IMR-90 (cell line): ENCODE data around the gene CDR2. TPM values are rescaled to one million over a fixed set of nuclear protein-coding genes. Genes with fewer than 3 reads are reported as not detected.

Source experiments
- ATAC-seq: fragments of 200-7000 bp; cut with Tn5 transposase; 2 replicates; pipeline ENCODE4 v1.9.1; 2020; ENCODE audit warnings: low read depth, mild to moderate bottlenecking, moderate library complexity
- BruUV-seq: library from RNA; stranded (reverse); fragments of 400-500 nt; replicated peaks from 2 replicates; lab custom pipeline; 2021; lab: Mats Ljungman, UMichigan
- CTCF ChIA-PET: fragments of 300-600 bp; formaldehyde crosslinking; extraction: SDS; loops from one replicate; lab custom pipeline; 2021; ENCODE audit warnings: antibody characterized with exemption; lab: Yijun Ruan, JAX
- POLR2A ChIA-PET: fragments of 300-600 bp; sonication (Branson Sonifier 250); formaldehyde crosslinking; loops from one replicate; lab custom pipeline; 2022; ENCODE audit warnings: antibody characterized with exemption; ENCODE audit not compliant: unreplicated experiment; lab: Charles Lee
- DNase-seq: peaks from one replicate; pipeline ENCODE4 v3.0.0; 2013
- H2AFZ ChIP-seq: replicated peaks from 2 replicates; pipeline ENCODE3; 2013; ENCODE audit warnings: low read length, mild to moderate bottlenecking; ENCODE audit not compliant: poor library complexity
- H2AK5ac ChIP-seq: 2 replicates; pipeline ENCODE4 v1.6.1; 2013; ENCODE audit warnings: low read depth, low read length, inconsistent platforms
- H2AK9ac ChIP-seq: replicated peaks from 2 replicates; pipeline ENCODE3; 2013; ENCODE audit warnings: mild to moderate bottlenecking, low read depth, low read length, moderate library complexity; ENCODE audit not compliant: poor library complexity
- H2BK120ac ChIP-seq: 2 replicates; pipeline ENCODE4 v1.6.1; 2013; ENCODE audit warnings: low read depth, low read length, inconsistent platforms
- H2BK15ac ChIP-seq: 3 replicates; pipeline ENCODE4 v1.6.1; 2013; ENCODE audit warnings: low read depth, low read length, inconsistent platforms
- H2BK20ac ChIP-seq: 2 replicates; pipeline ENCODE4 v1.6.1; 2013; ENCODE audit warnings: low read depth, mild to moderate bottlenecking, inconsistent platforms, low read length, moderate library complexity
- H2BK5ac ChIP-seq: 2 replicates; pipeline ENCODE4 v1.6.1; 2013; ENCODE audit warnings: mild to moderate bottlenecking, low read depth, low read length, inconsistent platforms; ENCODE audit not compliant: poor library complexity, severe bottlenecking
- H3K14ac ChIP-seq: replicated peaks from 2 replicates; pipeline ENCODE4 v1.6.1; 2013; ENCODE audit warnings: low read depth, low read length, inconsistent platforms
- H3K18ac ChIP-seq: 2 replicates; pipeline ENCODE4 v1.6.1; 2013; ENCODE audit warnings: low read depth, low read length, control low read depth
- H3K23ac ChIP-seq: 2 replicates; pipeline ENCODE4 v1.6.1; 2013; ENCODE audit warnings: low read depth, low read length, inconsistent platforms
- H3K27ac ChIP-seq: 2 replicates; pipeline ENCODE4 v1.5.1; 2013; ENCODE audit warnings: mild to moderate bottlenecking, control low read depth, low read length; ENCODE audit not compliant: insufficient read depth
- H3K27me3 ChIP-seq: 2 replicates; pipeline ENCODE4 v1.6.1; 2013; ENCODE audit warnings: low read length; ENCODE audit not compliant: control insufficient read depth, insufficient read depth
- H3K36me3 ChIP-seq: 2 replicates; pipeline ENCODE4 v1.6.1; 2013; ENCODE audit warnings: low read length, mixed read lengths; ENCODE audit not compliant: control insufficient read depth, insufficient read depth
- H3K4ac ChIP-seq: 2 replicates; pipeline ENCODE4 v1.6.1; 2013; ENCODE audit warnings: low read depth, low read length, inconsistent platforms
- H3K4me1 ChIP-seq: 2 replicates; pipeline ENCODE4 v1.6.1; 2013; ENCODE audit warnings: low read length, mixed read lengths; ENCODE audit not compliant: control insufficient read depth, insufficient read depth
- H3K4me2 ChIP-seq: 2 replicates; pipeline ENCODE4 v1.6.1; 2013; ENCODE audit warnings: low read depth, mild to moderate bottlenecking, control low read depth, low read length, moderate library complexity
- H3K4me3 ChIP-seq: 2 replicates; pipeline ENCODE4 v1.5.1; 2013; ENCODE audit warnings: low read depth, mild to moderate bottlenecking, control low read depth, low read length, moderate library complexity; ENCODE audit not compliant: insufficient read depth
- H3K56ac ChIP-seq: 2 replicates; pipeline ENCODE4 v1.6.1; 2013; ENCODE audit warnings: low read length, inconsistent platforms; ENCODE audit not compliant: insufficient read depth; ENCODE audit errors: extremely low read depth
- H3K79me1 ChIP-seq, 2 experiments: 2 replicates each; pipeline ENCODE4 v1.6.1; 2013; ENCODE audit warnings: low read length in 2 of 2, inconsistent platforms in 1 of 2, low read depth in 1 of 2
- H3K9ac ChIP-seq: 2 replicates; pipeline ENCODE4 v1.6.1; 2013; ENCODE audit warnings: low read depth, low read length, control low read depth
- H3K9me1 ChIP-seq: 2 replicates; pipeline ENCODE4 v1.6.1; 2013; ENCODE audit warnings: low read length, inconsistent platforms; ENCODE audit not compliant: insufficient read depth
- H3K9me3 ChIP-seq: 2 replicates; pipeline ENCODE4 v1.6.1; 2013; ENCODE audit warnings: low read length; ENCODE audit not compliant: control insufficient read depth, insufficient read depth
- H4K20me1 ChIP-seq: 2 replicates; pipeline ENCODE4 v1.6.1; 2013; ENCODE audit warnings: low read length, inconsistent platforms; ENCODE audit not compliant: insufficient read depth
- H4K5ac ChIP-seq: 2 replicates; pipeline ENCODE4 v1.6.1; 2013; ENCODE audit warnings: mild to moderate bottlenecking, low read depth, low read length, control low read depth
- H4K8ac ChIP-seq, 2 experiments: 2 replicates each; pipeline ENCODE4 v1.6.1; 2013; ENCODE audit warnings: low read depth in 2 of 2, low read length in 2 of 2, control low read depth in 1 of 2, inconsistent platforms in 1 of 2
- H4K91ac ChIP-seq: 2 replicates; pipeline ENCODE4 v1.6.1; 2013; ENCODE audit warnings: low read depth, low read length, inconsistent platforms; ENCODE audit not compliant: insufficient read depth
- BHLHE40 ChIP-seq: fragments of 150-350 bp; IDR thresholded peaks from 2 replicates; pipeline ENCODE4 v1.6.1; 2016; ENCODE audit warnings: mild to moderate bottlenecking, low read depth, low read length
- CEBPB ChIP-seq: IDR thresholded peaks from 2 replicates; pipeline ENCODE4 v1.6.1; 2012; ENCODE audit warnings: low read depth, low read length, improper control_type of control experiment
- MAFK ChIP-seq: IDR thresholded peaks from 2 replicates; pipeline ENCODE4 v1.6.1; 2012; ENCODE audit warnings: low read depth, low read length, improper control_type of control experiment
- WGBS, 2 experiments: methylation state at CpG; one replicate each; pipeline versions ENCODE4 v1.1.5 to v1.1.7; 2013; ENCODE audit warnings: missing lambda C conversion rate in 2 of 2; ENCODE audit not compliant: insufficient read length in 1 of 2; ENCODE audit errors: extremely low coverage in 2 of 2; 5-methylcytosine and 5-hydroxymethylcytosine counted together
- dilution Hi-C: fragments of 300-500 bp; cut with HindIII; formaldehyde crosslinking; loops from one replicate; pipeline ENCODE4 v1.14.3; 2018; ENCODE audit warnings: low sequenced_read_pairs; ENCODE audit not compliant: unreplicated experiment
- in situ Hi-C: fragments of 300-500 bp; cut with MboI; formaldehyde crosslinking; loops from 3 replicates; pipeline ENCODE4 v1.14.3; 2019; ENCODE audit warnings: low sequenced_read_pairs, inconsistent platforms, mixed read lengths
- intact Hi-C: fragments of 100-400 bp; cut with micrococcal nuclease; formaldehyde crosslinking; loops from 2 replicates; pipeline ENCODE4 v1.10.0; 2022
- polyA plus RNA-seq, 3 experiments: library from polyadenylated mRNA; depleted of rRNA; stranded (reverse); fragments of >200 nt; gene quantifications; 2 replicates each; pipeline ENCODE4 v1.2.3, GENCODE V29; 2012; ENCODE audit warnings: low replicate concordance in 1 of 3
- total RNA-seq: library from RNA; depleted of rRNA; stranded (reverse); fragments of >200 nt; gene quantifications from 2 replicates; pipeline ENCODE4 v1.2.3, GENCODE V29; 2012

Gene CDR2
- total and polyA plus RNA-seq, 2 of the 4 experiments (the other 2 are of a cell fraction) = 37.7 to 48.4 TPM

- peak; percentile 40 for DNase-seq
- peaks cover 0 to 3% of the 10 kb centered on the region in 2 experiments; a peak in 2 of 4 replicates for H3K79me1 ChIP-seq
- H3K4me1 ChIP-seq = peaks cover 11% of the 10 kb centered on the region
- H4K91ac ChIP-seq = peak overlapping the region; percentile 12; the same call in 1 of the 2 replicates
- dilution Hi-C loops (no loop called here), intact Hi-C loops (no loop called here), in situ Hi-C loops (no loop called here)
- peak overlapping the region; percentile 84; the same call in 1 of the 3 replicates for H2BK15ac ChIP-seq
- H3K9ac ChIP-seq = no peak overlapping the region
- H4K20me1 ChIP-seq = no peaks in the 10 kb centered on the region
- TF ChIP-seq MAFK = no peak
- peak; percentile 51; the same call in 1 of the 2 replicates for TF ChIP-seq CEBPB
- no peak for TF ChIP-seq BHLHE40
- no peaks in the 10 kb centered on the region for H3K9me3 ChIP-seq
- ATAC-seq = peak; percentile 34
- no peak overlapping the region for H3K4me3 ChIP-seq
- no peaks in the 10 kb centered on the region for H3K36me3 ChIP-seq
- peak overlapping the region; percentile 74; the same call in 1 of the 2 replicates for H2AK5ac ChIP-seq
- H2BK20ac ChIP-seq = 0 out of 2 replicates have a peak overlapping the region, but pooled peaks have one; percentile 55
- no peak overlapping the region for H3K4me2 ChIP-seq
- H3K27ac ChIP-seq = peak overlapping the region; percentile 88
- no peak overlapping the region for H2AK9ac ChIP-seq
- WGBS, 2 experiments = no CpG with 5 or more reads among the region's 3 CpGs
- no peak overlapping the region for H3K56ac ChIP-seq
- POLR2A ChIA-PET = no interaction called here
- H3K27me3 ChIP-seq = no peaks in the 10 kb centered on the region
- peak overlapping the region; percentile 96 for H3K18ac ChIP-seq
- peak overlapping the region; percentile 88 for H4K5ac ChIP-seq
- peak overlapping the region in 1 of 2 experiments; percentile 51; a peak in 2 of 4 replicates for H4K8ac ChIP-seq
- H2BK120ac ChIP-seq = peak overlapping the region; percentile 58; the same call in 1 of the 2 replicates
- peak overlapping the region; percentile 75 for H2BK5ac ChIP-seq
- H3K4ac ChIP-seq = peak overlapping the region; percentile 64
- peaks cover 3% of the 10 kb centered on the region for H3K9me1 ChIP-seq
- BruUV-seq = no TSS peak
- no peak overlapping the region for H2AFZ ChIP-seq
- H3K14ac ChIP-seq = peak overlapping the region; percentile 52; the same call in 1 of the 2 replicates
- CTCF ChIA-PET = no interaction called here
- H3K23ac ChIP-seq = no peak overlapping the region
These were observed 13.8 kb upstream of the CDR2 start for GRCh38 chr16:22388101-22388644.
